GM12801 (cell line): ENCODE data around the gene LCP1.

Experiments
- CTCF ChIP-seq: IDR thresholded peaks from one replicate; pipeline ENCODE4 v1.5.1; 2011; ENCODE audit warnings: control low read depth; ENCODE audit not compliant: insufficient read length; ENCODE audit errors: extremely low read depth

The LCP1 gene, protein sequence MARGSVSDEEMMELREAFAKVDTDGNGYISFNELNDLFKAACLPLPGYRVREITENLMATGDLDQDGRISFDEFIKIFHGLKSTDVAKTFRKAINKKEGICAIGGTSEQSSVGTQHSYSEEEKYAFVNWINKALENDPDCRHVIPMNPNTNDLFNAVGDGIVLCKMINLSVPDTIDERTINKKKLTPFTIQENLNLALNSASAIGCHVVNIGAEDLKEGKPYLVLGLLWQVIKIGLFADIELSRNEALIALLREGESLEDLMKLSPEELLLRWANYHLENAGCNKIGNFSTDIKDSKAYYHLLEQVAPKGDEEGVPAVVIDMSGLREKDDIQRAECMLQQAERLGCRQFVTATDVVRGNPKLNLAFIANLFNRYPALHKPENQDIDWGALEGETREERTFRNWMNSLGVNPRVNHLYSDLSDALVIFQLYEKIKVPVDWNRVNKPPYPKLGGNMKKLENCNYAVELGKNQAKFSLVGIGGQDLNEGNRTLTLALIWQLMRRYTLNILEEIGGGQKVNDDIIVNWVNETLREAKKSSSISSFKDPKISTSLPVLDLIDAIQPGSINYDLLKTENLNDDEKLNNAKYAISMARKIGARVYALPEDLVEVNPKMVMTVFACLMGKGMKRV

GRCh38 chr13:46181840-46182490, at the start of gene LCP1:
Gene LCP1, minus strand, starts transcription at chr13:46182177. Its CDS starts 22,515 bp downstream, at chr13:46159662.
- no peak for TF ChIP-seq CTCF

GRCh38 chr13:46229251-46229650, 47.3 kb upstream of the LCP1 start:
- TF ChIP-seq CTCF: no peak

GRCh38 chr13:46213242-46213641, 31.3 kb upstream of the LCP1 start:
- no peak for TF ChIP-seq CTCF

DNA sequence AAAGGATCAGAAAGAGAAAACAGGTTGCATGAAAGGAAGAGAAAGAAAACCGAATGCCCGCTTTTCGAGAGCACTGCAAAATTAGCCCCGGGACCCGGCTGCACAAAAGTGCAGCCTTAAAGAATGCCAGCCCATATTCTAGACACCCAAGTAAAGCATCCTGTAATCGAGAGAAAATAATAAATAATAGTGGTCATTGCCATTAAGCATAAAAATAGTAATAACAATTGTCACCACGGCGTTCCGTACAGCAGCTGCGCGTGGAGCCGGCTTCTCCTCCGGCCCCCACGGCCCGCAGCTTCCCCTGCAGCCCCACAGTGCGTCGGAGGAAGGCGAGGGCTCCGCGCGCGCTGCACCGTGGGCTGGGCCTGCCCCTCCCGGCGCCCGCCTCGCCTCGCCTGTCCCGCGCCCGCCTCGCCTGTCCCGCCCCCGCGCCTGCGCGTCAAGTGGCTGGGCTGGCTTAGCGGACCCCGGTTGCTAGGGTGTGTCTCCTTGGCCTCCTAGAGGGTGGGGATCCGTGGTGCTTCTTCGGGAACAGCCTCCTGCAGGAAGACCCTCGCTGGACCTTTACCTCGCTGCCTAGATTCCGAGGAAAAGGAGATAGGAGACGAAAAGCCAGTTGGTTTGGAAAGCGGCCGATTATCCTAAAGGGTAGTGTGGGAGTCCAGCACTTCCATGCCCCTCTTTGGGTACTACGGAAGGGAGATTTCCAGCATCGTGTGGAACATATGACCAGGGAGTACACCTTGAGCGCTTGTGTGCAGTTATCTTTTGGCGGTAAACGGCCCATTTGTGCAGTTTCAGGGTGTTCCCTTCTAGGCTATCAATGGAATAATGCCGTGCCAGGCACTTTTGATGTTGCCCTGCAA, 29.7 kb upstream of the LCP1 start, which contains the start of gene LRRC63:
TSS of gene LRRC63 (plus strand) at position 446 of the 869 bp plus-strand sequence. CDS start 1,107 bp downstream, outside the sequence.
- TF ChIP-seq CTCF: no peak

DNA sequence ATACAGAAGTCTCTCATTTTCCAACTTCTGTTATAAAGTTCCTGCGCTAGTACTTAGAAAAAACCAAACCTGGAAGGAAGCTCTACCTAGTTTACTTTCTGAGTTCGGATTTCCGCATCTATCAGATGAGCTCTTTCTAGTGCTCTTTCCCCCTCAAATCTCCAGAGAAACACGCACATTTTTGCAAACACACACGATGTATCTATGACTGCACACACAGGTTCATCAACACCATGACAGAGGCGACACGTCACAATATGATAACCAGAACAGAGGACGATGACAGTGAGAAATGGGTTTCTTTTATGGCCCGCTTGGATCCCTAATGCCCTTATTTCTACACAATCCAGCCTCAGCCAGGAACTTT, 29.1 kb upstream of the LCP1 start:
- TF ChIP-seq CTCF: no peak

GRCh38 chr13:46210362-46211083, 28.5 kb upstream of the LCP1 start:
- TF ChIP-seq CTCF: no peak
